NCI-H69 (cell line): Measurements from ENCODE around the gene PCARE.
"Not testable (repeated sequence)": the region's sequence is repeated elsewhere in the genome, so short reads cannot be mapped to it uniquely, and the experiment has no call there.

Source experiments
- DNase-seq: peaks from one replicate; lab custom pipeline; 2025; lab: John Stamatoyannopoulos, UW

The PCARE gene

GRCh38 chr2:29074411-29074810, at the start of gene PCARE:
Gene PCARE (minus strand): TSS chr2:29074523. CDS start chr2:29074261, 262 bp downstream.
- no peak for DNase-seq

- no peak for DNase-seq
Measured at GRCh38 chr2:29123617-29124349, 49.5 kb upstream of the PCARE start.

- DNase-seq: no peak
Measured at GRCh38 chr2:29120846-29121245, 46.5 kb upstream of the PCARE start.

- no peak for DNase-seq
Measured at GRCh38 chr2:29119211-29119610, 44.9 kb upstream of the PCARE start.

GRCh38 chr2:29117636-29118303, 43.4 kb upstream of the PCARE start:
- DNase-seq: peak; percentile 41

- peak; percentile 72 for DNase-seq
Measured at GRCh38 chr2:29115797-29116781, 41.8 kb upstream of the PCARE start.

- DNase-seq: peak; percentile 75
Measured at GRCh38 chr2:29114946-29115609, 40.8 kb upstream of the PCARE start, which contains the start of gene CLIP4. Gene CLIP4 (plus strand): TSS chr2:29115415. CDS start chr2:29121389, 5,974 bp downstream.

GRCh38 chr2:29114586-29114945, 40.2 kb upstream of the PCARE start:
- peak; percentile 57 for DNase-seq

GRCh38 chr2:29113891-29114321, 39.6 kb upstream of the PCARE start:
- DNase-seq: peak; percentile 51

GRCh38 chr2:29113027-29113686, 38.8 kb upstream of the PCARE start:
- no peak for DNase-seq

GRCh38 chr2:29112379-29112778, 38.1 kb upstream of the PCARE start:
- no peak for DNase-seq

- DNase-seq: peak; percentile 22
Measured at GRCh38 chr2:29110916-29111535, 36.7 kb upstream of the PCARE start.

- DNase-seq: no peak
Measured at GRCh38 chr2:29109246-29109645, 34.9 kb upstream of the PCARE start.

GRCh38 chr2:29108225-29108624, 33.9 kb upstream of the PCARE start:
- peak; percentile 18 for DNase-seq

- DNase-seq: not testable (repeated sequence)
Measured at GRCh38 chr2:29107547-29107946, 33.2 kb upstream of the PCARE start.

GRCh38 chr2:29106980-29107388, 32.7 kb upstream of the PCARE start:
- peak; percentile 92 for DNase-seq

GRCh38 chr2:29106256-29106655, 31.9 kb upstream of the PCARE start:
- peak; percentile 40 for DNase-seq

GRCh38 chr2:29105375-29105774, 31.1 kb upstream of the PCARE start:
- peak; percentile 65 for DNase-seq

GRCh38 chr2:29104688-29105087, 30.4 kb upstream of the PCARE start:
- peak; percentile 55 for DNase-seq

- DNase-seq: no peak
Measured at GRCh38 chr2:29100564-29100963, 26.2 kb upstream of the PCARE start.

GRCh38 chr2:29097569-29097968, 23.2 kb upstream of the PCARE start:
- peak; percentile 68 for DNase-seq
